Right renal pelvis (tissue), 4 donors: Measurements from ENCODE around the gene BRAT1. TPM values are rescaled to one million over a fixed set of nuclear protein-coding genes. Genes with fewer than 3 reads are reported as not detected.
"Not testable (repeated sequence)": the region's sequence is repeated elsewhere in the genome, so short reads cannot be mapped to it uniquely, and the experiment has no call there.

Source experiments
- DNase-seq, 4 donors: peaks; one replicate each; pipeline ENCODE4 v3.0.0-alpha.2; 2013; ENCODE audit warnings: low read depth in 4 of 4, low spot score in 3 of 4, missing footprints in 1 of 4
- polyA plus RNA-seq, 4 donors: library from polyadenylated mRNA; unstranded; fragments of 120-200 nt; gene quantifications; one replicate each; pipeline ENCODE4 v1.2.1, GENCODE V29; 2013; ENCODE audit not compliant: insufficient read length in 4 of 4

Gene BRAT1
- polyA plus RNA-seq, 4 donors = 27.4 to 40.6 (median 27.6) TPM

GRCh38 chr7:2541291-2542010 is 13.9 kb downstream of the BRAT1 start:
- no peak for DNase-seq

- no peak for DNase-seq
These were observed 14.7 kb downstream of the BRAT1 start for GRCh38 chr7:2540641-2541051.

GRCh38 chr7:2540133-2540532 is 15.2 kb downstream of the BRAT1 start:
- DNase-seq = no peak

- DNase-seq = no peak
These were observed 16.1 kb downstream of the BRAT1 start for GRCh38 chr7:2539031-2539911.

- no peak for DNase-seq
These were observed 17.1 kb downstream of the BRAT1 start for GRCh38 chr7:2537981-2538851.

GRCh38 chr7:2535872-2536627 is 19.3 kb downstream of the BRAT1 start:
- DNase-seq = not testable (repeated sequence)

- DNase-seq = not testable (repeated sequence)
These were observed 21.1 kb downstream of the BRAT1 start for GRCh38 chr7:2534214-2534613.

- DNase-seq = not testable (repeated sequence)
These were observed 21.8 kb downstream of the BRAT1 start for GRCh38 chr7:2533566-2533965.

GRCh38 chr7:2532816-2533215 is 22.5 kb downstream of the BRAT1 start:
- not testable (repeated sequence) for DNase-seq

- DNase-seq = not testable (repeated sequence)
These were observed 23.0 kb downstream of the BRAT1 start for GRCh38 chr7:2532199-2532772.

- not testable (repeated sequence) for DNase-seq
These were observed 23.6 kb downstream of the BRAT1 start for GRCh38 chr7:2531796-2532110.

GRCh38 chr7:2530994-2531795 is 24.1 kb downstream of the BRAT1 start:
- not testable (repeated sequence) for DNase-seq

- DNase-seq = no peak
These were observed 25.0 kb downstream of the BRAT1 start for GRCh38 chr7:2530071-2530987.

- no peak for DNase-seq
These were observed 25.9 kb downstream of the BRAT1 start for GRCh38 chr7:2529161-2530070.

GRCh38 chr7:2528481-2529095 is 26.7 kb downstream of the BRAT1 start:
- no peak for DNase-seq
